HG03103 (cell line): Measurements from ENCODE around the gene MTHFS.

ENCODE experiments used
- ATAC-seq: cut with Tn5 transposase; IDR thresholded peaks from one replicate; pipeline ENCODE4 v1.9.1; 2021; ENCODE audit warnings: low read depth; ENCODE audit not compliant: unreplicated experiment

MTHFS gene

GRCh38 chr15:79824136-79824701 lies 72.6 kb downstream of the MTHFS start:
- no peak for ATAC-seq

GRCh38 chr15:79820820-79821219 lies 76.0 kb downstream of the MTHFS start:
- no peak for ATAC-seq

- ATAC-seq: no peak
Measured at GRCh38 chr15:79820176-79820575, 76.6 kb downstream of the MTHFS start.

- no peak for ATAC-seq
Measured at GRCh38 chr15:79816571-79816970, 80.2 kb downstream of the MTHFS start.

GRCh38 chr15:79815468-79815867 lies 81.3 kb downstream of the MTHFS start:
- no peak for ATAC-seq

GRCh38 chr15:79812541-79812940 lies 84.3 kb downstream of the MTHFS start:
- no peak for ATAC-seq

- no peak for ATAC-seq
Measured at GRCh38 chr15:79811406-79812405, 85.1 kb downstream of the MTHFS start.

GRCh38 chr15:79804838-79805237 lies 92.0 kb downstream of the MTHFS start:
- no peak for ATAC-seq

GRCh38 chr15:79798311-79798710 lies 98.5 kb downstream of the MTHFS start:
- ATAC-seq: no peak
